Mammary epithelial cell (primary cell): ENCODE measurements around the gene TMEM63A.
"Not testable (repeated sequence)": the region's sequence is repeated elsewhere in the genome, so short reads cannot be mapped to it uniquely, and the experiment has no call there.

Experiments
- EZH2 ChIP-seq: IDR thresholded peaks from 2 replicates; pipeline ENCODE4 v1.6.1; 2012; ENCODE audit warnings: low read length, inconsistent platforms, borderline replicate concordance
- TF ChIP-seq, protein P1 (sequence below), 2 donors: IDR thresholded peaks in 1 of 2; conservative IDR thresholded peaks in 1 of 2; 2 replicates each; pipeline ENCODE4 v1.5.1; 2011 to 2012; ENCODE audit warnings: inconsistent platforms in 2 of 2, low read length in 2 of 2, mild to moderate bottlenecking in 2 of 2, control low read depth in 1 of 2, low read depth in 1 of 2; ENCODE audit not compliant: insufficient read depth in 1 of 2; ENCODE audit errors: extremely low read depth in 1 of 2

DNA sequence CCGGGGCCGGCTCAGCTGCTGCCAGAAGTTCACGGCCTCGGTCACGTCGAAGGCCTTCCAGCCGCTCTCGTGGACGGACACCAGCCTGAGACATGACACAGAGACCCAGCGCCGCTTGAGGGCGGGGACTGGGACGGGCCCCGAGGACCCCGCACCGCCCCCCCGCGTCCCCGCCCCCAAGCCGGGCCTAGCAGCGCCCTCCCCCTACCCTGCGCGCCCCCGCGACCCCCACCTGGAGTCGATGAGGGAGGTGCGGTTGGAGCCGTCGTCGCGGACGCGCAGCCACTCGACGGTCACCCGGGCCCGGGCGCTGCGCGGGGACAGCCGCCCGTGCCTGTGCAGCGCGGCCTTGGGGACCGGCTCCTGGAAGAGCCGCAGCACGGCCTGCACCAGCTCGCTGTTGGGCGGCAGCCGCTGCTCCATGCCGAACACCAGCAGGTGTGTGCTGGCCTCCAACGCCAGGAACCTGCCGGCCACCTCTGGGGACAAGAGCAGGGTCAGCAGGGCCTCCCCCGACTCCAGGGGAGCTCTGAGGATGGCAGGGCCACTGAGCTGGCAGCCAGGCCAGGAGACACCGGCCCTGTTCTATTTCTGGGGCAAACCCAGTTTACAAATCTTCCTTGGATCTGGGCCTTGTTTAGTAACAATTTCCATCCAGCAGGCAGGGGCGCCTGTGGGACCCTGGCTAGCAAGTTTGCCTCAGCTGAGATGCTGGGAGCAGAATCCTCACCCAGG lies 5.5 kb upstream of the TMEM63A start:
- TF ChIP-seq, protein P1, sequence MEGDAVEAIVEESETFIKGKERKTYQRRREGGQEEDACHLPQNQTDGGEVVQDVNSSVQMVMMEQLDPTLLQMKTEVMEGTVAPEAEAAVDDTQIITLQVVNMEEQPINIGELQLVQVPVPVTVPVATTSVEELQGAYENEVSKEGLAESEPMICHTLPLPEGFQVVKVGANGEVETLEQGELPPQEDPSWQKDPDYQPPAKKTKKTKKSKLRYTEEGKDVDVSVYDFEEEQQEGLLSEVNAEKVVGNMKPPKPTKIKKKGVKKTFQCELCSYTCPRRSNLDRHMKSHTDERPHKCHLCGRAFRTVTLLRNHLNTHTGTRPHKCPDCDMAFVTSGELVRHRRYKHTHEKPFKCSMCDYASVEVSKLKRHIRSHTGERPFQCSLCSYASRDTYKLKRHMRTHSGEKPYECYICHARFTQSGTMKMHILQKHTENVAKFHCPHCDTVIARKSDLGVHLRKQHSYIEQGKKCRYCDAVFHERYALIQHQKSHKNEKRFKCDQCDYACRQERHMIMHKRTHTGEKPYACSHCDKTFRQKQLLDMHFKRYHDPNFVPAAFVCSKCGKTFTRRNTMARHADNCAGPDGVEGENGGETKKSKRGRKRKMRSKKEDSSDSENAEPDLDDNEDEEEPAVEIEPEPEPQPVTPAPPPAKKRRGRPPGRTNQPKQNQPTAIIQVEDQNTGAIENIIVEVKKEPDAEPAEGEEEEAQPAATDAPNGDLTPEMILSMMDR (conservative IDR thresholded peaks at IDR 0.05 in 1 of 2, IDR thresholded peaks at IDR 0.05 in 1 of 2; ENCODE audit: extremely low read depth in 1 of 2, insufficient read depth in 1 of 2, low read depth in 1 of 2, low read length in 2 of 2): not testable (repeated sequence)
- not testable (repeated sequence) for TF ChIP-seq EZH2
